Adipocyte (in vitro differentiated cells): ENCODE data around the gene HMCN1.
"Not testable (repeated sequence)": the region's sequence is repeated elsewhere in the genome, so short reads cannot be mapped to it uniquely, and the experiment has no call there.

Experiments
- DNase-seq: peaks from one replicate; pipeline ENCODE4 v3.0.0-alpha.2; 2015; ENCODE audit warnings: low read depth
- H3K27me3 ChIP-seq: replicated peaks from 2 replicates; pipeline ENCODE4 v1.7.0; 2013; ENCODE audit warnings: mild to moderate bottlenecking, low read length, moderate library complexity; ENCODE audit not compliant: control insufficient read depth, insufficient read depth
- H3K36me3 ChIP-seq: 2 replicates; pipeline ENCODE4 v1.7.0; 2013; ENCODE audit warnings: low read length, mild to moderate bottlenecking, moderate library complexity; ENCODE audit not compliant: control insufficient read depth, insufficient read depth, severe bottlenecking
- H3K4me1 ChIP-seq: 2 replicates; pipeline ENCODE4 v1.7.0; 2013; ENCODE audit warnings: mild to moderate bottlenecking, low read length, moderate library complexity; ENCODE audit not compliant: control insufficient read depth, insufficient read depth
- H3K4me3 ChIP-seq: 2 replicates; pipeline ENCODE4 v1.7.0; 2013; ENCODE audit warnings: mild to moderate bottlenecking, low read length, moderate library complexity
- H3K9ac ChIP-seq: 2 replicates; pipeline ENCODE4 v1.7.0; 2013; ENCODE audit warnings: mild to moderate bottlenecking, low read length, moderate library complexity
- H3K9me3 ChIP-seq: 2 replicates; pipeline ENCODE4 v1.7.0; 2013; ENCODE audit warnings: mild to moderate bottlenecking, low read length, moderate library complexity; ENCODE audit not compliant: control insufficient read depth

Gene HMCN1

GRCh38 chr1:185785586-185785985 is 51.4 kb downstream of the HMCN1 start:
- no peaks in the 10 kb centered on the region for H3K36me3 ChIP-seq
- H3K4me3 ChIP-seq: no peak overlapping the region
- no peak for DNase-seq
- peaks cover 15% of the 10 kb centered on the region for H3K4me1 ChIP-seq
- no peak overlapping the region for H3K9ac ChIP-seq
- no peaks in the 10 kb centered on the region for H3K9me3 ChIP-seq
- no peaks in the 10 kb centered on the region for H3K27me3 ChIP-seq

GRCh38 chr1:185786524-185786923 is 52.3 kb downstream of the HMCN1 start:
- Histone ChIP-seq H3K27me3 (no peaks in the 10 kb centered on the region), H3K4me1 (peaks cover 15% of the 10 kb centered on the region), H3K9ac (no peak overlapping the region), H3K9me3 (no peaks in the 10 kb centered on the region), H3K36me3 (no peaks in the 10 kb centered on the region), H3K4me3 (no peak overlapping the region)
- no peak for DNase-seq

GRCh38 chr1:185787238-185787637 is 53.0 kb downstream of the HMCN1 start:
- Histone ChIP-seq H3K9ac (no peak overlapping the region), H3K27me3 (no peaks in the 10 kb centered on the region), H3K36me3 (no peaks in the 10 kb centered on the region), H3K4me3 (no peak overlapping the region), H3K4me1 (peaks cover 15% of the 10 kb centered on the region), H3K9me3 (no peaks in the 10 kb centered on the region)
- no peak for DNase-seq

GRCh38 chr1:185788386-185788785 is 54.2 kb downstream of the HMCN1 start:
- Histone ChIP-seq H3K4me1 (peaks cover 15% of the 10 kb centered on the region), H3K4me3 (no peak overlapping the region), H3K9ac (no peak overlapping the region), H3K36me3 (no peaks in the 10 kb centered on the region), H3K9me3 (no peaks in the 10 kb centered on the region), H3K27me3 (no peaks in the 10 kb centered on the region)
- DNase-seq: no peak

- Histone ChIP-seq H3K9ac (no peak overlapping the region), H3K27me3 (no peaks in the 10 kb centered on the region), H3K4me3 (no peak overlapping the region), H3K4me1 (peaks cover 15% of the 10 kb centered on the region), H3K36me3 (no peaks in the 10 kb centered on the region), H3K9me3 (no peaks in the 10 kb centered on the region)
- DNase-seq: no peak
Observed at GRCh38 chr1:185789501-185790193, 55.5 kb downstream of the HMCN1 start.

GRCh38 chr1:185790194-185790735 is 56.1 kb downstream of the HMCN1 start:
- no peaks in the 10 kb centered on the region for H3K36me3 ChIP-seq
- peaks cover 15% of the 10 kb centered on the region for H3K4me1 ChIP-seq

GRCh38 chr1:185792040-185792439 is 57.8 kb downstream of the HMCN1 start:
- peaks cover 7% of the 10 kb centered on the region for H3K4me1 ChIP-seq
- no peaks in the 10 kb centered on the region for H3K36me3 ChIP-seq
- DNase-seq: no peak

More at GRCh38 chr1:185790194-185790735, 56.1 kb downstream of the HMCN1 start:
- H3K9ac ChIP-seq: no peak overlapping the region
- peak; percentile 52 for DNase-seq
- H3K27me3 ChIP-seq: no peaks in the 10 kb centered on the region
- no peaks in the 10 kb centered on the region for H3K9me3 ChIP-seq
- H3K4me3 ChIP-seq: no peak overlapping the region

GRCh38 chr1:185794495-185794894 is 60.3 kb downstream of the HMCN1 start:
- not testable (repeated sequence) for H3K9ac ChIP-seq, H3K27me3 ChIP-seq, DNase-seq, H3K4me1 ChIP-seq, H3K36me3 ChIP-seq, H3K4me3 ChIP-seq
- peaks cover 13% of the 10 kb centered on the region for H3K9me3 ChIP-seq

More at GRCh38 chr1:185792040-185792439, 57.8 kb downstream of the HMCN1 start:
- Histone ChIP-seq H3K27me3 (no peaks in the 10 kb centered on the region), H3K9me3 (no peaks in the 10 kb centered on the region), H3K9ac (no peak overlapping the region), H3K4me3 (no peak overlapping the region)

GRCh38 chr1:185795181-185795580 is 61.0 kb downstream of the HMCN1 start:
- Histone ChIP-seq H3K4me3 (no peak overlapping the region), H3K9ac (no peak overlapping the region), H3K9me3 (peaks cover 13% of the 10 kb centered on the region), H3K27me3 (no peaks in the 10 kb centered on the region), H3K4me1 (no peaks in the 10 kb centered on the region), H3K36me3 (no peaks in the 10 kb centered on the region)
- DNase-seq: peak; percentile 71

GRCh38 chr1:185798505-185798904 is 64.3 kb downstream of the HMCN1 start:
- no peaks in the 10 kb centered on the region for H3K4me1 ChIP-seq
- H3K9ac ChIP-seq: no peak overlapping the region
- no peak for DNase-seq
- H3K9me3 ChIP-seq: peaks cover 13% of the 10 kb centered on the region
- H3K4me3 ChIP-seq: no peak overlapping the region
- H3K27me3 ChIP-seq: no peaks in the 10 kb centered on the region
- H3K36me3 ChIP-seq: no peaks in the 10 kb centered on the region

- Histone ChIP-seq H3K27me3 (no peaks in the 10 kb centered on the region), H3K4me3 (no peak overlapping the region), H3K9ac (no peak overlapping the region)
Observed at GRCh38 chr1:185803241-185803640, 69.0 kb downstream of the HMCN1 start.

GRCh38 chr1:185804206-185804605 is 70.0 kb downstream of the HMCN1 start:
- DNase-seq: no peak
- no peak overlapping the region for H3K9ac ChIP-seq
- H3K36me3 ChIP-seq: no peaks in the 10 kb centered on the region
- H3K4me1 ChIP-seq: peaks cover 4% of the 10 kb centered on the region
- no peaks in the 10 kb centered on the region for H3K9me3 ChIP-seq
- no peaks in the 10 kb centered on the region for H3K27me3 ChIP-seq
- H3K4me3 ChIP-seq: no peak overlapping the region

More at GRCh38 chr1:185803241-185803640, 69.0 kb downstream of the HMCN1 start:
- Histone ChIP-seq H3K36me3 (no peaks in the 10 kb centered on the region), H3K9me3 (peaks cover 9% of the 10 kb centered on the region), H3K4me1 (no peaks in the 10 kb centered on the region)
- DNase-seq: no peak
